Neuronal stem cell (in vitro differentiated cells): ENCODE results near the gene TMEM171.

ENCODE experiments used
- DNase-seq: peaks from one replicate; pipeline ENCODE4 v3.0.0-alpha.2; 2013; ENCODE audit warnings: low spot score
- H2AFZ ChIP-seq: one replicate; pipeline ENCODE4 v1.6.1; 2013; ENCODE audit warnings: mild to moderate bottlenecking, low read length, inconsistent platforms
- H2AK5ac ChIP-seq: 2 replicates; pipeline ENCODE4 v1.6.1; 2013; ENCODE audit warnings: low read depth, mild to moderate bottlenecking, inconsistent platforms, low read length, moderate library complexity, mixed read lengths
- H2BK120ac ChIP-seq: 2 replicates; pipeline ENCODE4 v1.6.1; 2013; ENCODE audit warnings: low read depth, mild to moderate bottlenecking, inconsistent platforms, low read length, moderate library complexity, mixed read lengths
- H2BK12ac ChIP-seq: one replicate; pipeline ENCODE4 v1.6.1; 2013; ENCODE audit warnings: low read length, inconsistent platforms
- H2BK15ac ChIP-seq: 2 replicates; pipeline ENCODE4 v1.6.1; 2013; ENCODE audit warnings: mild to moderate bottlenecking, low read length, inconsistent platforms, mixed read lengths
- H2BK5ac ChIP-seq: one replicate; pipeline ENCODE4 v1.6.1; 2013; ENCODE audit warnings: inconsistent platforms, mild to moderate bottlenecking, low read length, moderate library complexity
- H3K14ac ChIP-seq: one replicate; pipeline ENCODE4 v1.6.1; 2013; ENCODE audit warnings: low read length, inconsistent platforms
- H3K18ac ChIP-seq: 2 replicates; pipeline ENCODE4 v1.6.1; 2013; ENCODE audit warnings: low read length, inconsistent platforms
- H3K23ac ChIP-seq: 2 replicates; pipeline ENCODE4 v1.6.1; 2013; ENCODE audit warnings: low read depth, mild to moderate bottlenecking, mixed read lengths, low read length, inconsistent platforms; ENCODE audit not compliant: poor library complexity
- H3K27ac ChIP-seq: replicated peaks from 3 replicates; pipeline ENCODE4 v1.5.1; 2013; ENCODE audit warnings: low read length, inconsistent platforms
- H3K27me3 ChIP-seq, 3 experiments: 2 replicates each; pipeline ENCODE4 v1.6.1; 2013; ENCODE audit warnings: low read length in 3 of 3, mild to moderate bottlenecking in 2 of 3, inconsistent platforms in 1 of 3, low read depth in 1 of 3, mixed read lengths in 1 of 3, moderate library complexity in 1 of 3; ENCODE audit not compliant: control insufficient read depth in 3 of 3, insufficient read depth in 3 of 3
- H3K36me3 ChIP-seq, 2 donors: replicated peaks in 1 of 2; 2 replicates each; pipeline ENCODE4 v1.6.1; 2013; ENCODE audit warnings: low read length in 2 of 2; ENCODE audit not compliant: control insufficient read depth in 2 of 2, insufficient read depth in 2 of 2
- H3K4ac ChIP-seq: 2 replicates; pipeline ENCODE4 v1.6.1; 2013; ENCODE audit warnings: inconsistent platforms, mild to moderate bottlenecking, low read length, moderate library complexity
- H3K4me1 ChIP-seq, 2 donors: 1 replicate in 1 of 2; 2 replicates in 1 of 2; pipeline ENCODE4 v1.6.1; 2013; ENCODE audit warnings: low read length in 2 of 2, low read depth in 1 of 2; ENCODE audit not compliant: control insufficient read depth in 2 of 2, insufficient read depth in 1 of 2
- H3K4me2 ChIP-seq: one replicate; pipeline ENCODE4 v1.6.1; 2013; ENCODE audit warnings: mild to moderate bottlenecking, low read length, inconsistent platforms; ENCODE audit not compliant: insufficient read depth, poor library complexity, severe bottlenecking
- H3K4me3 ChIP-seq, 2 donors: 2 replicates each; pipeline ENCODE4 v1.5.1; 2013; ENCODE audit warnings: low read length in 2 of 2, mild to moderate bottlenecking in 2 of 2, inconsistent platforms in 1 of 2, moderate library complexity in 1 of 2
- H3K79me1 ChIP-seq: one replicate; pipeline ENCODE4 v1.6.1; 2013; ENCODE audit warnings: low read depth, mild to moderate bottlenecking, inconsistent platforms, low read length, moderate library complexity
- H3K9ac ChIP-seq: one replicate; pipeline ENCODE4 v1.6.1; 2013; ENCODE audit warnings: mild to moderate bottlenecking, low read depth, low read length, inconsistent platforms; ENCODE audit not compliant: poor library complexity
- H3K9me3 ChIP-seq, 2 donors: replicated peaks in 1 of 2; 2 replicates each; pipeline versions ENCODE3 to v1.6.1; 2013; ENCODE audit warnings: low read length in 2 of 2, mild to moderate bottlenecking in 2 of 2, inconsistent platforms in 1 of 2, low read depth in 1 of 2, mixed read lengths in 1 of 2, moderate library complexity in 1 of 2; ENCODE audit not compliant: control insufficient read depth in 2 of 2, insufficient read depth in 1 of 2
- H4K8ac ChIP-seq: one replicate; pipeline ENCODE4 v1.6.1; 2013; ENCODE audit warnings: low read depth, mild to moderate bottlenecking, inconsistent platforms, low read length, moderate library complexity
- H4K91ac ChIP-seq: one replicate; pipeline ENCODE4 v1.6.1; 2013; ENCODE audit warnings: low read length, low read depth, mild to moderate bottlenecking, inconsistent platforms; ENCODE audit not compliant: poor library complexity
- WGBS, 2 donors: extraction: QIAGEN DNeasy Blood & Tissue Kit; methylation state at CpG; one replicate each; pipeline ENCODE4 v1.1.7; 2013; ENCODE audit warnings: missing lambda C conversion rate in 2 of 2, mixed read lengths in 1 of 2; ENCODE audit not compliant: insufficient read length in 2 of 2, insufficient replicate concordance in 1 of 2; ENCODE audit errors: extremely low coverage in 2 of 2; 5-methylcytosine and 5-hydroxymethylcytosine counted together

The TMEM171 gene

DNA sequence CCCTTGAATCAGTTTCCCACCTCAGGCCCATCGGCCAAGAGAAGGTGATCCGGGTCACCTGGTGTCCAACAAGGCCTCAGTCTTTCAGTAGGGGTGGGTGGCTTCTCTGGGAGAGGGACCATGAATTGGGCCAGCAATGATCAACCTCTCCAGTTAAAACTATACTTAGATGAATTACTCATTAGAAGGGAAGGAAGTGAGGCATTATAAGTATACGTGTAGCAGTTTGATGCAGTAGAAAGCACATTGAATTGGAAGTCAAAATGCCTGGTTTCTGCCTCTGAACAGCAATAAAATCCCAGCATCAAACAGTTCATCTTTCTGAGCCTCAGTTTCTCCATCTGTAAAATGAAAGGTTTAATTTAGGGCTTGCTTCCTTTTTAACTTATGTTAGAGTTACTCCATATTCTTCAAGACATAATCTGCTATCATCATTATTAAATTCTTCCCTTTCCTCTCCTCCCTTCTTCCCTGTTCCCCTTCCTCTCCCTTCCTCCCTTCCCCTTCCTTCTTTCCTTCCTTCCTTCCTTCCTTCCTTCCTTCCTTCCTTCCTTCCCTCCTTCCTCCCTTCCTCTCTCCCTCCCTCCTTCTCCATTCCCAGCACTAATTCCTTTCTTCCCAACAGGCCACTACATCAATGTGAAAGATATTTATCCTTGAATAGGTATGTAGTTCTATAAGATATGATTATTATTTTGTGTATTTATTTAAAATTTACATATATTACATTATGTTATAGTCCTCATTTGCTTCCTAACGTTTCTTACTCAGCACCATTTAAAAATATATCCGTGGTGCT lies 34.0 kb downstream of the TMEM171 start:
- no peak overlapping the region for H4K91ac ChIP-seq
- no peak overlapping the region for H3K4me2 ChIP-seq
- H3K14ac ChIP-seq: no peak overlapping the region
- H3K4me1 ChIP-seq: peaks cover 0 to 4% of the 10 kb centered on the region in 2 donors
- no peak overlapping the region for H2AFZ ChIP-seq
- H4K8ac ChIP-seq: no peak overlapping the region
- WGBS, 2 donors: no CpG with 5 or more reads among the region's 5 CpGs
- no peaks in the 10 kb centered on the region for H3K79me1 ChIP-seq
- no peak overlapping the region for H3K18ac ChIP-seq
- H3K23ac ChIP-seq: no peak overlapping the region
- no peak for DNase-seq
- H2BK5ac ChIP-seq: no peak overlapping the region
- H3K4me3 ChIP-seq: no peak overlapping the region
- H2BK12ac ChIP-seq: no peak overlapping the region
- no peaks in the 10 kb centered on the region for H3K36me3 ChIP-seq
- H2AK5ac ChIP-seq: no peak overlapping the region
- no peak overlapping the region for H2BK15ac ChIP-seq
- H3K4ac ChIP-seq: no peak overlapping the region
- H2BK120ac ChIP-seq: no peak overlapping the region
- H3K27ac ChIP-seq: no peak overlapping the region
- H3K9ac ChIP-seq: no peak overlapping the region
- peaks cover 0 to 34% (median 3%) of the 10 kb centered on the region in 3 experiments for H3K27me3 ChIP-seq
- H3K9me3 ChIP-seq: no peaks in the 10 kb centered on the region

DNA sequence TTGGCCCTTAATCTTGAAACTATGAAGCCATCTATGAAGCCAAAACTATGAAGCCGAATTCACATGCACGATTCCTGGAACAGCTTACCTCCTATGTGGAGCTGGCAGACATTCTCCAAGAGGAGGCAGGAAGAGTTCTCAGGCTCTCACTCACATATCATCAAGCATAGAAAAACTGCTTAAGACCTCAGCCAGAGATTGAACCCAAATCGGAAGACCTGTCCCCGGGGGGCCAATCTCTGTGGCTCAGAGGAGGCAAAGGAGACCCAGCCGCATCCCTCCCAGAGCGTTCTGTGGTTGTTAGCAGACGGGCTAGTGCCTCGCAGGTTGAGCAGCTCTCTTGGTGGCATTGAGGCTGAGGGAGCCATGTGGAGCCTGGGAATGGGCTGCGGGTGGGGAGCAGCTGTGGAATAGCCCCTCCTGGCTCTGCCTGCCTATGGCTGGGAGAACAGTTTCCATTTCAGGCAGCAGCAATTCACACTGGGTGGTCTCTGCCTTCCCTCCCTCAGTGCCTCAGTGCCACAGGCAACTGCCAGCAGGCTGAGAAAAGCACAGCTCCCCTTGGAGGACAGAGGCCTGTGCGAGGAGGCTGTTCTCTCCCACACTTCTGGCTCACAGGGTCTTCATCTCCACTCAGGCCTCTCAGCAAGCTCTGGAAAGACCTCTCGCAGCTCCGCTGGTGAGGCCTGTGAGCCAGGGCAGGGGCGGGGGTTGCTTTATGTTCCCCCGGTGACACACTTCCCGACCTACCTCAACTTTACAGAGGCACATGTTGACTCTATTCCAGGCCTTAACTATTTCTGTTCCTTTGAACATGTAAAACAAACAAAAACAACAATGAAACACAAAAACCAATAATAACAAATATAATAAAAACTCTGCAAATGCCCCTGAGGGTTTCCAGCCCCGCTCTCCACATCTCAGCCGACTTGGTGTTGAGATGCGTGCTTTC lies 35.2 kb downstream of the TMEM171 start:
- Histone ChIP-seq H3K27me3 (peaks cover 0 to 31% (median 3%) of the 10 kb centered on the region in 3 experiments), H3K4me2 (no peak overlapping the region), H3K4me1 (peaks cover 0 to 4% of the 10 kb centered on the region in 2 donors), H2AFZ (peak overlapping the region; percentile 18), H3K14ac (no peak overlapping the region), H3K79me1 (no peaks in the 10 kb centered on the region), H2AK5ac (no peak overlapping the region), H2BK120ac (no peak overlapping the region), H4K8ac (no peak overlapping the region), H2BK5ac (no peak overlapping the region), H2BK15ac (no peak overlapping the region), H2BK12ac (no peak overlapping the region), H3K4me3 (no peak overlapping the region), H3K27ac (no peak overlapping the region), H3K4ac (no peak overlapping the region), H3K18ac (no peak overlapping the region), H3K9me3 (no peaks in the 10 kb centered on the region), H3K23ac (no peak overlapping the region), H3K36me3 (no peaks in the 10 kb centered on the region), H4K91ac (no peak overlapping the region), H3K9ac (no peak overlapping the region)
- no CpG with 5 or more reads among the region's 18 CpGs for WGBS, 2 donors
- no peak for DNase-seq

- no peaks in the 10 kb centered on the region for H3K79me1 ChIP-seq
- H3K4me3 ChIP-seq: no peak overlapping the region
- no peak overlapping the region for H3K27ac ChIP-seq
- no peak overlapping the region for H3K18ac ChIP-seq
- WGBS, 2 donors: no CpG with 5 or more reads among the region's 6 CpGs
- peaks cover 0 to 4% of the 10 kb centered on the region in 2 donors for H3K4me1 ChIP-seq
- no peak overlapping the region for H3K23ac ChIP-seq
- no peak overlapping the region for H2BK5ac ChIP-seq
- no peak overlapping the region for H3K9ac ChIP-seq
- H3K27me3 ChIP-seq: peaks cover 0 to 25% (median under 1%) of the 10 kb centered on the region in 3 experiments
- no peak for DNase-seq
- H3K4ac ChIP-seq: no peak overlapping the region
- H2AFZ ChIP-seq: no peak overlapping the region
- H4K8ac ChIP-seq: no peak overlapping the region
- no peak overlapping the region for H2AK5ac ChIP-seq
- no peak overlapping the region for H3K4me2 ChIP-seq
- H4K91ac ChIP-seq: no peak overlapping the region
- no peaks in the 10 kb centered on the region for H3K36me3 ChIP-seq
- no peak overlapping the region for H3K14ac ChIP-seq
- no peak overlapping the region for H2BK12ac ChIP-seq
- H2BK120ac ChIP-seq: no peak overlapping the region
- no peak overlapping the region for H2BK15ac ChIP-seq
- H3K9me3 ChIP-seq: no peaks in the 10 kb centered on the region
Measured at GRCh38 chr5:73157414-73158303, 37.3 kb downstream of the TMEM171 start.
